Measurements from ENCODE around the gene ELMO2. TPM values are rescaled to one million over a fixed set of nuclear protein-coding genes. Genes with fewer than 3 reads are reported as not detected.

Gene ELMO2
- total and polyA plus RNA-seq, 4 donors: 19.6 to 56.5 (median 45.9) TPM

DNA sequence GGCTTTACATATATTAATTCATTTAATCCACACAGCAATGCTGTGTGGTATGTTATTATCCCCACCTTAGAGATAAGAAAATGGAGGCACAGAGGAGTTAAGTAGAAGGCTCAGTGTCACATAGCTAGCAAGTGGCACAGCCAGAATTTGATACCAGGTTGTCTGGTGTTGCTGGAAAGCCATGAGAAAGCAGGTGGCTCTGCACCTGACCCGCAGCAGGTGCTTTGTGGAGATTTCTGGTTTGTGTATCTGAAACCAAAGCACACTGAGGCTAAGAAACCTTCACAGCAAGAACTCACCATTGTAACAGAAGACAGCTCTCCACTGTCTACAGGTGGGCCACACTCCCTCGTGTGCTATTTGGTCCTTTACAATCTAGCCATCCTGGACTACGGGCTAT is 7.5 kb downstream of the ELMO2 start:
- ATAC-seq (ENCODE audit: insufficient read depth, low FRiP score) (no peak), DNase-seq (no peak)
- Histone ChIP-seq H3K9ac (ENCODE audit: insufficient read depth in 1 of 2, low read length in 2 of 2) (no peak overlapping the region), H3K27ac (ENCODE audit: low read depth in 1 of 2, low read length in 1 of 2) (peak overlapping the region in 1 of 2 donors; percentile 83), H3K27me3 (ENCODE audit: control insufficient read depth in 3 of 3, insufficient read depth in 3 of 3, low read length in 2 of 3) (no peaks in the 10 kb centered on the region), H3K9me3 (ENCODE audit: control insufficient read depth in 4 of 4, insufficient read depth in 3 of 4, low read length in 3 of 4) (no peaks in the 10 kb centered on the region), H3K4me1 (ENCODE audit: control insufficient read depth in 5 of 5, insufficient read depth in 5 of 5, low read length in 5 of 5) (peaks cover 21 to 30% (median 26%) of the 10 kb centered on the region in 5 donors), H3K36me3 (ENCODE audit: control insufficient read depth in 4 of 4, insufficient read depth in 4 of 4, low read length in 4 of 4) (peaks cover 4 to 13% (median 7%) of the 10 kb centered on the region in 4 donors), H3K4me3 (no peak overlapping the region)
- 62 to 76% methylated on average over 3 of the region's 3 CpGs for WGBS, 2 donors
- no peak for TF ChIP-seq CTCF (IDR thresholded peaks at IDR 0.05; ENCODE audit: control extremely low read depth, extremely low read depth)

DNA sequence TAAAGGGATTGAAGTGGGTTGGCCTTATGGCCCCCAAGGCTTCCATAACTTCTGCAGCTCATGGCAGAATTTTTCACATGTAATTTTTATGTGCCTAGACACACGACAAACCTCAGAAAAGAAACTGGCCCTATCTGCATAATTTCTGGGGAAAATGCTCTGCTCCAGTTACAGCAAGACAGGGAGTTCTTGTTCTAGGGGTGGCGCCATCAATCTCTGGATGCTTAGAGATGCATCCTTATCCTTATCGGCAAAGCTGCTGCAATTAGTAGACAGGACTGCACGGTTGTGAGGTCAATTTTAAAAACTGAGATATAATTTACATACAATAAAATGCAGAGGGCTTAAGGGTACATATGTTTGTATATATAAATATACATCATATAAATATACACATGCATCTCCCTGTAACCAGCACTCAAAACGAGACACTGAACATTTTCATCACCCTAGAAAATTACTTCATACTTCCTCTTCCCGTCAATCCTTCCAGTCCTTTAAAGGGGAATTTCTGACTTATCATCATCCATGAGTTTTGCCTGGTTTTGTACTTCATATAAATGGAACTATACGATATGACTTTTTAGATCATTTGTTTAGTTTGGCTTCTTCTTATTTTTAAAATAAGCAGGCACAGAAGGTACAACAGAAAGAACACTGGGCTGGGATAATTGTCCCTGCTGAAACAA is 10.2 kb downstream of the ELMO2 start:
- DNase-seq (no peak), ATAC-seq (ENCODE audit: insufficient read depth, low FRiP score) (no peak)
- H3K27me3 ChIP-seq (ENCODE audit: control insufficient read depth in 3 of 3, insufficient read depth in 3 of 3, low read length in 2 of 3): no peaks in the 10 kb centered on the region
- H3K9ac ChIP-seq (ENCODE audit: insufficient read depth in 1 of 2, low read length in 2 of 2): no peak overlapping the region
- H3K4me1 ChIP-seq (ENCODE audit: control insufficient read depth in 5 of 5, insufficient read depth in 5 of 5, low read length in 5 of 5): peaks cover 14 to 19% (median 16%) of the 10 kb centered on the region in 5 donors
- H3K27ac ChIP-seq (ENCODE audit: low read depth in 1 of 2, low read length in 1 of 2): no peak overlapping the region
- no peak for TF ChIP-seq CTCF (IDR thresholded peaks at IDR 0.05; ENCODE audit: control extremely low read depth, extremely low read depth)
- H3K36me3 ChIP-seq (ENCODE audit: control insufficient read depth in 4 of 4, insufficient read depth in 4 of 4, low read length in 4 of 4): peaks cover 23 to 36% (median 30%) of the 10 kb centered on the region in 4 donors
- H3K4me3 ChIP-seq: no peak overlapping the region
- 57 to 71% methylated on average over 7 of the region's 7 CpGs for WGBS, 2 donors
- no peaks in the 10 kb centered on the region for H3K9me3 ChIP-seq (ENCODE audit: control insufficient read depth in 4 of 4, insufficient read depth in 3 of 4, low read length in 3 of 4)

DNA sequence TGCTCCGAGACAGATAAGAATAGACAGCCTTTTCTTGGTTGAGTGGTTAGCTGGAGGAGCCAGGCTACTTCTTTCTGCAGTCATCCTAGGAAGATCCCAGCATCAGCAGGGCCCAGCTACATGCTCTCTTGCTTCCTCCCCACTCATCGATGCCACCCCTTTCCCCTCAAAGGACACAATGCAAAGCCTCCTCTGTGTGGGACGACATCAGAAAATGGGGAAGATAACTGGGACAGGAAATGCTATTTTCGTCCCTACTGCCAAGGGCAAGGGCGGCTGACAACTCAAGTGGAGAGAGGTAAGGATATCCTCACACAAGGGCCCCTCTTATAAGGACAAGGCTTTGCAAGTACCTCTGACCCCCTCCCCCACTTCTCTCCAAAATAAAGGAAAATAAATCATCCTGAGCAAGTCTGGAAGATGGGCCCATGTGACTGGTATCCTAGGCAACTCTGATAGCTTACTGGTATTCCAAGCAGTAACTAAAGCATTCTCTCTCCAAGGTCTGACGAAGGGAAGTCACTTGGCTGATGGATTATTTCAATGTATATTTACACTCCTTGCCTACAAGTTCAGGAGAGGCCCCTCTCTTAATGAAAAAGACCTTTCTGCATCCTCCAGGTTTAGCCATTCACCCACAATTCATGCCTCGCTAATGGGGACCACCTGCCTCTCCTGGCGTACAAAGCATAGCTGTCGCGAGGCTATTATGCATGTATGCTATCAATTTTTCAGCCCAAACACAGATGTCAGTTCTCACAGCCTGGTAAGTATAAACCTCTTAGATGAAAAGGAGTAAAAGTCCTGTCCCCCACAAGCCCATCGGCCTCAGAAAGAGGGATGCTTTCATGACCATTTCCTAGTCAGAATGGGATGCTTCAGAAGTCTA is 11.3 kb downstream of the ELMO2 start:
- 61 to 65% methylated on average over 11 of the region's 11 CpGs for WGBS, 2 donors
- TF ChIP-seq CTCF (IDR thresholded peaks at IDR 0.05; ENCODE audit: control extremely low read depth, extremely low read depth): no peak
- Histone ChIP-seq H3K27ac (ENCODE audit: low read depth in 1 of 2, low read length in 1 of 2) (peak overlapping the region in 1 of 2 donors; percentile 57), H3K4me1 (ENCODE audit: control insufficient read depth in 5 of 5, insufficient read depth in 5 of 5, low read length in 5 of 5) (peaks cover 5 to 15% (median 8%) of the 10 kb centered on the region in 5 donors), H3K9ac (ENCODE audit: insufficient read depth in 1 of 2, low read length in 2 of 2) (no peak overlapping the region), H3K9me3 (ENCODE audit: control insufficient read depth in 4 of 4, insufficient read depth in 3 of 4, low read length in 3 of 4) (no peaks in the 10 kb centered on the region), H3K4me3 (no peak overlapping the region), H3K27me3 (ENCODE audit: control insufficient read depth in 3 of 3, insufficient read depth in 3 of 3, low read length in 2 of 3) (no peaks in the 10 kb centered on the region), H3K36me3 (ENCODE audit: control insufficient read depth in 4 of 4, insufficient read depth in 4 of 4, low read length in 4 of 4) (peaks cover 26 to 36% (median 33%) of the 10 kb centered on the region in 4 donors)
- no peak for DNase-seq
- ATAC-seq (ENCODE audit: insufficient read depth, low FRiP score): no peak
